ENCODE results near the gene ADAMTS2. TPM values are rescaled to one million over a fixed set of nuclear protein-coding genes. Genes with fewer than 3 reads are reported as not detected.

The ADAMTS2 gene
- total and polyA plus RNA-seq, 2 of the 8 experiments (the other 6 are each of a cell fraction or from before 2014, with no cell fraction given) = 6.6 to 7.3 TPM

- 86% methylated on average over 1 of the region's 2 CpGs; no CpG with 5 or more reads in 1 of the 2 experiments for WGBS, 2 experiments (ENCODE audit: extremely low coverage in 1 of 2, insufficient coverage in 1 of 2, insufficient read length in 1 of 2, insufficient replicate concordance in 2 of 2, low coverage in 1 of 2, low lambda C conversion rate in 2 of 2, missing lambda C conversion rate in 1 of 2)
Measured at GRCh38 chr5:179375831-179376365, 30.6 kb upstream of the ADAMTS2 start.

More at GRCh38 chr5:179375831-179376365, 30.6 kb upstream of the ADAMTS2 start:
- no peak overlapping the region for H4K5ac ChIP-seq (ENCODE audit: insufficient read length, low read depth, low read length)
- H2BK120ac ChIP-seq (replicated peaks; ENCODE audit: low read depth, low read length) = no peak overlapping the region
- H3K79me2 ChIP-seq (ENCODE audit: control insufficient read depth in 1 of 2, insufficient read depth in 2 of 2, low read length in 2 of 2) = no peaks in the 10 kb centered on the region
- H3K4me3 ChIP-seq (ENCODE audit: extremely low read depth in 1 of 4, insufficient read depth in 2 of 4, low read depth in 3 of 4, low read length in 4 of 4) = no peak overlapping the region
- DNase-seq (ENCODE audit: low read depth in 1 of 2, low spot score in 2 of 2) = no peak
- no peak overlapping the region for H4K91ac ChIP-seq (replicated peaks; ENCODE audit: insufficient read length, low read length)
- CTCF ChIA-PET (ENCODE audit: partially characterized antibody) = no interaction called here
- H3K9me3 ChIP-seq (ENCODE audit: insufficient read depth in 2 of 2, low read depth in 1 of 2, low read length in 1 of 2) = peaks cover 0 to 4% of the 10 kb centered on the region in 2 experiments; a peak in 1 of 4 replicates
- H2AFZ ChIP-seq (ENCODE audit: low read length) = no peak overlapping the region
- no peak overlapping the region for H3K9ac ChIP-seq (replicated peaks in 1 of 4; ENCODE audit: extremely low read depth in 1 of 4, low read depth in 3 of 4, low read length in 3 of 4)
- H3K4ac ChIP-seq (replicated peaks; ENCODE audit: insufficient read length, low read depth, low read length) = no peak overlapping the region
- no peak overlapping the region for H2BK15ac ChIP-seq (ENCODE audit: low read length)
- H3K23me2 ChIP-seq (ENCODE audit: low read depth, low read length) = no peaks in the 10 kb centered on the region
- H2AK5ac ChIP-seq (ENCODE audit: low read depth, low read length) = no peak overlapping the region
- H3K18ac ChIP-seq (ENCODE audit: extremely low read depth, low read length) = no peak overlapping the region
- POLR2A ChIA-PET (ENCODE audit: partially characterized antibody) = no interaction called here
- no peak overlapping the region for H2BK20ac ChIP-seq (ENCODE audit: low read length)
- no peaks in the 10 kb centered on the region for H3K36me3 ChIP-seq (ENCODE audit: control insufficient read depth in 2 of 4, insufficient read depth in 4 of 4, low read length in 3 of 4)
- no peaks in the 10 kb centered on the region; a peak in 1 of 7 replicates for H3K27me3 ChIP-seq (replicated peaks in 1 of 4; ENCODE audit: control insufficient read depth in 3 of 4, extremely low read depth in 1 of 4, insufficient read depth in 3 of 4, low read length in 3 of 4)
- no peaks in the 10 kb centered on the region; a peak in 1 of 7 replicates for H3K4me1 ChIP-seq (replicated peaks in 1 of 4; ENCODE audit: control insufficient read depth in 3 of 4, insufficient read depth in 4 of 4, low read length in 3 of 4)
- no peak for FAIRE-seq
- H3K23ac ChIP-seq (ENCODE audit: insufficient read length) = no peak overlapping the region
- no peak overlapping the region for H3K56ac ChIP-seq (replicated peaks; ENCODE audit: insufficient read length, low read depth, low read length)
- H3K14ac ChIP-seq (ENCODE audit: insufficient read length) = no peak overlapping the region
- H3K27ac ChIP-seq (ENCODE audit: low read depth, low read length) = no peak overlapping the region
- no peaks in the 10 kb centered on the region for H3K79me1 ChIP-seq (ENCODE audit: low read depth, low read length)
- no peak overlapping the region for H2BK12ac ChIP-seq (ENCODE audit: low read depth, low read length)
- H4K20me1 ChIP-seq (replicated peaks in 1 of 2; ENCODE audit: control insufficient read depth in 1 of 2, insufficient read depth in 2 of 2, low read length in 2 of 2) = no peaks in the 10 kb centered on the region
- no peak overlapping the region for H3K4me2 ChIP-seq (ENCODE audit: insufficient read depth in 1 of 2, low read depth in 2 of 2, low read length in 2 of 2)
- no peak overlapping the region for H2BK5ac ChIP-seq (ENCODE audit: low read depth, low read length)
- TF ChIP-seq SIN3A (conservative IDR thresholded peaks at IDR 0.05 in 1 of 2, IDR thresholded peaks at IDR 0.05 in 1 of 2; ENCODE audit: low read depth in 1 of 2, low read length in 2 of 2) (no peak), POU5F1 (IDR thresholded peaks at IDR 0.05; ENCODE audit: low read depth, low read length) (no peak), RAD21 (IDR thresholded peaks at IDR 0.05 in 1 of 2, conservative IDR thresholded peaks at IDR 0.05 in 1 of 2; ENCODE audit: low read depth in 2 of 2, low read length in 2 of 2) (no peak), GABPA (IDR thresholded peaks at IDR 0.05; ENCODE audit: borderline replicate concordance, insufficient read depth, low read length) (no peak), CBX8 (IDR thresholded peaks at IDR 0.05; ENCODE audit: borderline replicate concordance, low read depth, low read length) (no peak), KDM5A (IDR thresholded peaks at IDR 0.05; ENCODE audit: low read length) (no peak), MAFK (IDR thresholded peaks at IDR 0.05; ENCODE audit: low read depth, low read length) (no peak), PHF8 (conservative IDR thresholded peaks at IDR 0.05; ENCODE audit: low read depth, low read length) (no peak), ASH2L (IDR thresholded peaks at IDR 0.05; ENCODE audit: low read length) (no peak)
- H4K8ac ChIP-seq (ENCODE audit: extremely low read depth, insufficient read depth, low read length) = no peak overlapping the region
